Ecto neural progenitor cell (in vitro differentiated cells): Measurements from ENCODE around the gene RBFOX1.

Experiments
- DNase-seq: peaks from one replicate; pipeline ENCODE4 v3.0.0-alpha.2; 2018; ENCODE audit warnings: low spot score

RBFOX1 gene

DNA sequence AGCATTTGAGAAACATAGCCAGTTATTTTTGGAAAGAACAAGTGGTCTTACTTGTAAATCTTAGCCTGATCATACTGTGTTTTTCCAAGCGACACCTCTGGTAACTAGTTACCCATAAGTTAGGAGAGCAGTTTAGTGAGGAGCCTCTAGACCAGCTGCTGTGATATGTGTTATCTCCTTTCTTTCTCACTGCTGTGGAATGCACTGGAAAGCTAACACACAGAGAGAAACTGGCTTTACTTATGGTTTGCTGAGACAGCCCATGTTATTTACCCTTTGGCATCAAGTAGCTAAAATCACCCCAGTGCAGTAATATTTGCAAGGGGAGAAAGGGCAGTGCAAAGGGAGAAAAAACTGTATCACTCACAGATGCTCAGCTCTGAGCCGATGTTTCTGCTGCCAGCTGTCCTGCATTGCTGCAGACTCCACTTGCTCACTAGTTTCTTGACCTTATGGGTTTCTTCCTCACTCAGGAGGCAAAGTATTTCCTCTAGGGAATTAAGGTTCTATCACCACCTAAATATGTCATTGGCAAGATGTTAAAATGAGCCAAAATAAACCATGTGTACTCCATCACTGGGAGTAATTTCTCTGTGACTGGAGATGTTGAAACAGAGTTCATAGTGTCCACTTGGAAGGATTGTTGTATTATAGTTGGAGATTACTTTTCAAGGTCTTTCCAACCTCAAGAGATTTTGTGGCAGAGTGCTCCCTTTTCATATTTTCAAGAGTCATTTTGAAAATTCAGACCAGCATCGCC is 2.3 kb downstream of the RBFOX1 start:
- no peak for DNase-seq

- no peak for DNase-seq
These were observed 3.5 kb downstream of the RBFOX1 start for GRCh38 chr16:7335991-7336634.

GRCh38 chr16:7336742-7337141 is 4.1 kb downstream of the RBFOX1 start:
- DNase-seq: no peak

- DNase-seq: no peak
These were observed 6.2 kb downstream of the RBFOX1 start for GRCh38 chr16:7338826-7339225.

DNA sequence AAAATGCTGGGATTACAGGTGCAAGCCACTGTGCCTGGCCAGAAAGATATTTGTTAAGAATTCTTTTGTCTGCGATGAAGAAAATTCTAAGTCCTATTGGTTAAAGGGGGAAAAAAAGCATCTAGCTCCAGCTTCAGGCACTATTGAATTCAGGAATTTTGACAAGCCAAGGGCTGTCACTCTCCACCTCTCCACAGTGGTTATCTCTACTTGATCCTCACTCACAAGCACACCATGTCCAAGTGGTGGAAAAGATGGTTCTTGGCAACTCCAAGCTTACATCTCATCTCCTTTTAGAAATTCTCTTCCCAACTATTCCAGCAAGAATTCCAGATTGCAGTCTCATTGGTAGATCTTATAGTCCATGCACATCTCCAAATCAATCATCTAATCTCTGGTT is 7.1 kb downstream of the RBFOX1 start:
- no peak for DNase-seq

DNA sequence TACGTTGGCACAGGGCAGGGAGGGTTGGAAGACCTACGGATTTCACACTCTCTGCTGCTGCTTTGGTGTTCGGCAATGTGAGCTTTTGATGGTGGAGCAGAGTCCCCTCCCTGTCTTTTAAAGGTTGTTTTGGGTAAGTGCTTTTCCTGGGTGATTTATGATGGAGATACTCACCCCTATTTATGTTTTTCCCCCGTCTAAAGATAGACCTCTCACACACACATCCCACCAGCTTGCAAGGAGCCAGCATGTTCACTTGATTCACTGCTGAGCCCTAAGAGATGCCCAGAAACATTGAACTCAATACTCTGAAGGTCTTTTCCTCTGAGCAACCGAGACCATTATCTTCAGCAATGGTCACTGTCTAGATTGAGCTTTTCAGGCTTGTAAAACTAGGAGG is 8.3 kb downstream of the RBFOX1 start:
- DNase-seq: no peak

DNA sequence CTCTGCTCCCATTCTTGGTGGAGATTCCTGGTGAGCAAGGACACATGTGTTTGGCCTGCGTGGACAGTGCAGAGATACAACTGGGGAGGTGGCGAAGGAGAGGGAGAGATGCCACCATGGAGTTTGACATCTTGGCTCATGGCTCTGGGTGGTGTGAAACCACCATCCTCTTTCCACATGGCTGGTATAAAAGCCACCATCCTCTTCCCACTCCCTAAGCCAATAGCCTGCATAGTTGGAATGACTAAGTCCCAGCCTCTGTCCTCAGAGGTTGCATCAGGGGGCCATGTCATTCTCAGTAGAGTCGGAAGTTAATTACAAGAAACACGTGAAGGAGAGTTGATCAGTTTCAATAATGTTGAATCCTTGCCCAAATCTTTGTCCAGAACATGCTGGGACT is 10.0 kb downstream of the RBFOX1 start:
- DNase-seq: no peak

GRCh38 chr16:7343243-7343642 is 10.6 kb downstream of the RBFOX1 start:
- no peak for DNase-seq

GRCh38 chr16:7344830-7345780 is 12.5 kb downstream of the RBFOX1 start:
- no peak for DNase-seq

- no peak for DNase-seq
These were observed 18.2 kb downstream of the RBFOX1 start for GRCh38 chr16:7350806-7351205.

DNA sequence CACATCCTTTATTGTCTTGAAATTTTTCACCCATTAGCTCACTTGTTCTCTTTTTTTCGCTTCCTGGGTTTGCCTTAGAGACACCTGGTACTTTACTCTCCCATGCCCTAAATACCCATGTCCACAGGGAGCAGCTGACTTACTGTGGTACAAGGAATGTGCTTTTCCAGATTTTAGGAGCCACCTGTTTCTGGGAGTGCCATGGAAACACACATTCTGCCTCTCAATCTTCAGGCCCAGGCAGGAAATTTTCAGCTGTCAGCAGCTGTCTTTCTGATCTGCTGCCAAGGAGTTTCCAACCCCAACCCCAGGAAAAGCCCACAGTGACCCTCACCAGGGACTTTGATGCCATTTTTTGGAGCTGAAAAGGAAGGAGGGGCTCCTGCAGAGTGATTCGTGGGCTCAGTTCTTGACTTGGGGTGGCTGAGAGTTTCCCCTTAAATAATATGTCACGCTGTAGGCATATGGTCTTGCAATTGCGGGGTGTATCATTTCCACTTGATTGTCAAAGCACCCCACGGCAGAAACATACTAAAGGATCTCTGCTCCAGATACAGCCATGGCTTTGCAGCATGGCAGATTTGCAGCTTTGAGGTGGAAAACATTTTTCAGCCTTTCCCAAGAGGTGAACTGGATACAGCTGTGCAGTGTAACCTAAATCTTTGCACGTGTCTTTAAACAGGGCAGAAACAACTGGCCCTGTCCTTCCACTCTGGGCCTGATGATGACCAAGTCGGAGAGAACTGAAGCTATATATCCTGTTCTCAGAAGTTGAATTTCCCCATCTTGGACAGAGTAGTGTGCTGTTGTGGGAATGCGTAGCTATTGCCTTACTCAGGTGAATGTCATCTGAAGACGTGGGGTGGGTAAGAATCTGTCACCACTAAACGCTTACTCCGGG is 19.2 kb downstream of the RBFOX1 start:
- DNase-seq: no peak

DNA sequence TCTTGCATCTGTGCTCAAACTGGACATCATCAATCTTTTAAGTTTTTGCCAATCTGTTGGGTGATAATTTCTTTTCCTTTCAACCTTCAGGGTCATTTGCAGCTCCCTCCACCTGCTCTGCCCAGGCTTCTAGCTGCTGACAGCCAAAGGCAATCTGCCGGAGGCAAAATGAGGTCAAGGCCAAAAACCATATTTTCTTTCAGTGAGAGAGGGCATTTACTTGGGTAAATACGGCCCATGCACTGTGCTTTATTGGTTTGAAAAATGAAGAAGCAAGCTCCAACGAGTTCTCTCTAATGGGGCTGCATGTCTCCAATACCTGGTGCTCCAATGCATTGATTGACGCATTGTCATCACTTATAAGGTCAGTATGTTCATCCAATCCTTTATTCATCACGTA is 23.1 kb downstream of the RBFOX1 start:
- no peak for DNase-seq

GRCh38 chr16:7361416-7362129 is 28.9 kb downstream of the RBFOX1 start:
- DNase-seq: no peak

DNA sequence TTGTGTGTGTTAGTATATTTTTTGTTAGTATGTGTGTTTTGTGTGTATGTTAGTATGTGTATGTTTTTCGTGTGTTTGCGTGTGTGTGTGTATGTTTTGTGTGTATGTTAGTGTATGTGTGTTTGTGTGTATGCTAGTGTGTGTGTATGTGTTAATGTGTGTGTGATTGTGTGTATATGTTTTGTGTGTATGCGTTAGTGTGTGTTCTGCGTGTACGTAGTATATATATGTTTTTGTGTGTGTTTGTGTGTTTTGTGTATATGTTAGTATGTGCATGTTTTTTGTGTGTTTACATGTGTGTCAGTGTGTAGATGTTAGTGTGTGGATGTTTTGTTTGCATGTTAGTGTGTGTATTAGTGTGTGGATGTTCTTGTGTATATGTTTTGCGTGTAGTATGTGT is 29.6 kb downstream of the RBFOX1 start:
- no peak for DNase-seq

- no peak for DNase-seq
These were observed 31.1 kb downstream of the RBFOX1 start for GRCh38 chr16:7363422-7364417.

- no peak for DNase-seq
These were observed 33.4 kb downstream of the RBFOX1 start for GRCh38 chr16:7366041-7366440.

- no peak for DNase-seq
These were observed 34.6 kb downstream of the RBFOX1 start for GRCh38 chr16:7366993-7367880.

DNA sequence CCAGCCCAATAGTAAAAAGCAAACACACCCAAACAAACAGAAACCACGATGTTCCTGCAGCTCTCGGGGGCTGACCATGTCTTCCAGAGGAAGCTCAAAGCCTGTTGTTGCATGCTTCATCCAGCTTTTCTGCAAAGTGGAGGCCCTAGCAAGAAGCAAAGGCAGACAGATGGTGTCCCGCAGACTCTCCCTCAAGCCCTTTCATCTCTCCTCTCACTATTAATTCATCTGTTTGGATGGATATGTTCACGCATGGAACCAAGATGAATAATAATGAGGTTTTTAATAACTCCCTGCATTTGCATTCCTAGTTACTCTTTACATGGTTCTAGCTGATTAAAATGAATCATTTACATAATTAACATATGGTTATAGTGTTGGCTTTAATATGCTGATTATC is 36.6 kb downstream of the RBFOX1 start:
- DNase-seq: no peak

DNA sequence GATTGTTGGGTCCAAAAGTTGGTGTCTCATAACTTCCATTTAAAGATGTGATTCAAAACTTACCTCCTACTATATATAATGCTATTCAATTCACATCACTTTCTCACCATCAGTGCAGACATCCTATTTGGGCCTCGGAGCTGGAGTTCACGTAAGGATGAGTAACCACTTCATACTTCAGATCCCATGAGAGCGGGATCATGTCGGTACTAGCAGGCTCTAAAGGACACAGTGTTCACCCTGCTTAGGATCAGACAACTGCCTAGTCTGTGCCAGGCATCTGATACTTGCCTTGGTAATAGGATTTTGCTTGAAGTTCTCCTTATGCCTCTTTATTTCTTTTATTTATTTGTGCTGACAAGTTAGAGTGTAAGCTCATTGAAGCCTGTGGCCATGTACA is 39.5 kb downstream of the RBFOX1 start:
- DNase-seq: no peak
